Adrenal gland (tissue), 19 donors: ENCODE results near the gene SEPTIN3. TPM values are rescaled to one million over a fixed set of nuclear protein-coding genes. Genes with fewer than 3 reads are reported as not detected.

Experiments
- DNase-seq, 7 donors: peaks; one replicate each; pipeline ENCODE4 v3.0.0-alpha.2; 2019 to 2020
- H3K27ac ChIP-seq, 5 donors: fragments of 200-600 bp; sonication (generic) in 4 of 5; 1 replicate in 3 of 5; 2 replicates in 2 of 5; pipeline versions ENCODE4 v1.5.1 to v1.8.0; 2016 to 2020; ENCODE audit warnings: mild to moderate bottlenecking in 1 of 5
- H3K27me3 ChIP-seq: fragments of 200-600 bp; 2 replicates; pipeline ENCODE4 v1.8.0; 2021
- H3K36me3 ChIP-seq, 2 donors: fragments of 200-600 bp; replicated peaks in 1 of 2; 1 replicate in 1 of 2; 2 replicates in 1 of 2; pipeline versions ENCODE4 v1.5.1 to v1.8.0; 2018 to 2022
- H3K4me1 ChIP-seq, 2 donors: fragments of 200-600 bp; replicated peaks in 1 of 2; 1 replicate in 1 of 2; 2 replicates in 1 of 2; pipeline versions ENCODE4 v1.5.1 to v1.8.0; 2018 to 2021
- H3K4me3 ChIP-seq, 4 donors: fragments of 200-600 bp; sonication (generic) in 3 of 4; one replicate each; pipeline ENCODE4 v1.5.1; 2016 to 2018
- H3K9me3 ChIP-seq, 3 donors: fragments of 200-600 bp; sonication (generic) in 1 of 3; replicated peaks in 1 of 3; 1 replicate in 2 of 3; 2 replicates in 1 of 3; pipeline versions ENCODE4 v1.5.1 to v1.8.0; 2016 to 2021
- CTCF ChIP-seq, 6 experiments: fragments of 450-650 bp in 4 of 6; fragments of 200-600 bp in 2 of 6; sonication (generic) in 1 of 6; IDR thresholded peaks; 1 replicate in 5 of 6; 2 replicates in 1 of 6; pipeline versions ENCODE4 v1.5.1 to v1.8.0; 2016 to 2021; ENCODE audit warnings: antibody characterized with exemption in 6 of 6, mild to moderate bottlenecking in 2 of 6, moderate library complexity in 1 of 6
- POLR2A ChIP-seq, 2 donors: fragments of 450-650 bp; IDR thresholded peaks; one replicate each; pipeline ENCODE4 v1.6.1; 2017; ENCODE audit warnings: antibody characterized with exemption in 2 of 2, mild to moderate bottlenecking in 2 of 2, moderate library complexity in 1 of 2
- WGBS, 4 donors: extraction: QIAGEN DNeasy Blood & Tissue Kit in 2 of 4; methylation state at CpG; one replicate each; pipeline versions ENCODE4 v1.1.5 to v1.1.7; 2013 to 2017; 5-methylcytosine and 5-hydroxymethylcytosine counted together
- intact Hi-C, 2 donors: fragments of 100-400 bp; cut with DNase I; formaldehyde crosslinking; loops; one replicate each; pipeline versions ENCODE4 v1.14.1 to v1.15.0; 2022 to 2023
- long read RNA-seq, 10 donors: library from polyadenylated mRNA in 3 of 10; unstranded in 2 of 10; stranded (forward) in 1 of 10; transcript quantifications; one replicate each; pipeline ENCODE4 v2.0.0 and lab custom pipeline, GENCODE V29; 2021 to 2026
- polyA plus RNA-seq, 3 donors: library from polyadenylated mRNA; stranded (reverse); fragments of 200-250 nt in 2 of 3; fragments of 350-450 nt in 1 of 3; fragmentation: Illumina TruSeq in 1 of 3; extraction: RNeasy Lipid Tissue Mini Kit (QIAGEN cat#74804) in 1 of 3; gene quantifications; one replicate each; pipeline ENCODE4 v1.2.3, GENCODE V29; 2013 to 2014
- total RNA-seq, 9 donors: library from RNA; depleted of rRNA in 4 of 9; stranded (reverse); fragments of >200 nt in 4 of 9; fragments of 120-200 nt in 1 of 9; fragmentation: NEBNext Ultra II Directional in 1 of 9; extraction: Animal tissue kit (Norgen Biotek cat#: 25700) in 1 of 9; gene quantifications; one replicate each; pipeline versions ENCODE4 v1.1.0 to v1.2.4, GENCODE V29; 2013 to 2023
- donor health status: healthy with polysubstance abuse.
- donor health status: Bipolar disorder and iron deficiency.
- donor health status: DM: yes; HTN: yes; CAD: no.
- donor health status: DM: no; HTN: no; CAD: no.
- donor health status: DM: no; HTN: no; CAD: no.
- donor health status: DM: yes; HTN: yes; CAD: no.

The SEPTIN3 gene
- total RNA-seq = 1 to 10 TPM in 4 of 9 donors, under 1 TPM in 3, not detected in 2; 0.14 to 4.7 (median 1.4) TPM
- polyA plus RNA-seq = 1 to 10 TPM; 1.5 to 7.4 (median 6.4) TPM
- long read RNA-seq, donor 1 = 0 reads
- long read RNA-seq, donor 2 = 0 reads
- long read RNA-seq, donor 3 = 0 reads
- long read RNA-seq, donor 4 = 0 reads
- long read RNA-seq, donor 5 = 0 reads
- long read RNA-seq, donor 6 = 0 reads
- long read RNA-seq, donor 7 = 0 reads
- long read RNA-seq, donor 8 = 0 reads
- long read RNA-seq, donor 9 = 0 reads
- long read RNA-seq, donor 10 = 0 reads

GRCh38 chr22:41969110-41969646, at the start of gene SEPTIN3:
Gene SEPTIN3, plus strand, starts transcription at chr22:41969443. Its CDS starts 2,050 bp downstream, at chr22:41971493.
- no peak for TF ChIP-seq POLR2A (IDR thresholded peaks at IDR 0.05)
- TF ChIP-seq CTCF (IDR thresholded peaks at IDR 0.05) = no peak
- Histone ChIP-seq H3K27ac (no peak within 1 kb of the TSS), H3K36me3 (no peaks in the 10 kb centered on the region), H3K4me1 (no peaks in the 10 kb centered on the region), H3K9me3 (no peaks in the 10 kb centered on the region), H3K27me3 (peaks cover 8% of the 10 kb centered on the region), H3K4me3 (no peak within 1 kb of the TSS)
- DNase-seq = no peak
- intact Hi-C loops = loop anchor here in 1 of 2 donors (5.0 to 10.0 kb wide), 2 partner anchors 146 to 468 kb away; no protein-coding TSS in a partner anchor
- 77 to 85% (median 81%) methylated on average over 2 to 8 of the region's 8 CpGs for WGBS, 4 donors

GRCh38 chr22:41920271-41920976, 48.8 kb upstream of the SEPTIN3 start:
- peaks cover 19 to 36% of the 10 kb centered on the region in 2 donors for H3K4me1 ChIP-seq
- peaks cover 2% of the 10 kb centered on the region for H3K27me3 ChIP-seq
- peak in 1 of 7 donors; percentile 30 for DNase-seq
- WGBS, 4 donors = 31 to 60% (median 50%) methylated on average over 11 to 21 of the region's 21 CpGs
- TF ChIP-seq POLR2A (IDR thresholded peaks at IDR 0.05) (no peak), CTCF (IDR thresholded peaks at IDR 0.05) (no peak)
- H3K4me3 ChIP-seq = peak overlapping the region in 1 of 4 donors; percentile 54
- peak overlapping the region in 2 of 5 donors; percentile 74 to 79 for H3K27ac ChIP-seq
- intact Hi-C loops = no loop called here
- no peaks in the 10 kb centered on the region for H3K9me3 ChIP-seq
- no peaks in the 10 kb centered on the region for H3K36me3 ChIP-seq

- peaks cover 22 to 40% of the 10 kb centered on the region in 2 donors for H3K4me1 ChIP-seq
- TF ChIP-seq CTCF (IDR thresholded peaks at IDR 0.05) = no peak
- no peak for TF ChIP-seq POLR2A (IDR thresholded peaks at IDR 0.05)
- WGBS, 4 donors = 88 to 94% (median 92%) methylated on average over 5 of the region's 5 CpGs
- H3K4me3 ChIP-seq = no peak overlapping the region
- DNase-seq = no peak
- H3K27me3 ChIP-seq = no peaks in the 10 kb centered on the region
- H3K36me3 ChIP-seq = no peaks in the 10 kb centered on the region
- no peak overlapping the region for H3K27ac ChIP-seq
- intact Hi-C loops = no loop called here
- H3K9me3 ChIP-seq = no peaks in the 10 kb centered on the region
Measured at GRCh38 chr22:41922328-41922727, 46.9 kb upstream of the SEPTIN3 start.

GRCh38 chr22:41922940-41923594, 46.2 kb upstream of the SEPTIN3 start:
- WGBS, 4 donors = 94 to 100% (median 97%) methylated on average over 1 to 4 of the region's 4 CpGs
- intact Hi-C loops = no loop called here
- TF ChIP-seq POLR2A (IDR thresholded peaks at IDR 0.05) (no peak), CTCF (IDR thresholded peaks at IDR 0.05) (no peak)

More at GRCh38 chr22:41922940-41923594, 46.2 kb upstream of the SEPTIN3 start:
- H3K4me1 ChIP-seq = peaks cover 16 to 34% of the 10 kb centered on the region in 2 donors
- no peak overlapping the region for H3K4me3 ChIP-seq
- no peaks in the 10 kb centered on the region for H3K36me3 ChIP-seq
- H3K9me3 ChIP-seq = no peaks in the 10 kb centered on the region
- no peak for DNase-seq
- H3K27me3 ChIP-seq = no peaks in the 10 kb centered on the region
- no peak overlapping the region for H3K27ac ChIP-seq
